DND-41 (cell line): Measurements from ENCODE around the gene RBM44.

ENCODE experiments used
- ATAC-seq: fragments of 200-7000 bp; cut with Tn5 transposase; 3 replicates; pipeline ENCODE4 v1.9.1; 2021; ENCODE audit warnings: low read depth; ENCODE audit not compliant: insufficient read depth
- DNase-seq: peaks from one replicate; pipeline ENCODE4 v3.0.0-alpha.2; 2020
- H2AFZ ChIP-seq: 2 replicates; pipeline ENCODE4 v1.6.0; 2012; ENCODE audit warnings: low read depth, low read length
- H3K27ac ChIP-seq: 2 replicates; pipeline ENCODE4 v1.5.1; 2012; ENCODE audit warnings: low read length, inconsistent platforms
- H3K27me3 ChIP-seq: fragments of 200-600 bp; sonication (generic); 2 replicates; pipeline ENCODE4 v1.6.0; 2012; ENCODE audit warnings: low read length, mild to moderate bottlenecking, inconsistent platforms; ENCODE audit not compliant: insufficient read depth, poor library complexity
- H3K36me3 ChIP-seq: 2 replicates; pipeline ENCODE4 v1.5.1; 2012; ENCODE audit warnings: low read length, inconsistent platforms; ENCODE audit not compliant: insufficient read depth
- H3K4me1 ChIP-seq: 2 replicates; pipeline ENCODE4 v1.5.1; 2012; ENCODE audit warnings: mild to moderate bottlenecking, low read length; ENCODE audit not compliant: insufficient read depth
- H3K4me2 ChIP-seq: 2 replicates; pipeline ENCODE4 v1.6.0; 2012; ENCODE audit warnings: mild to moderate bottlenecking, moderate library complexity, low read length, inconsistent platforms; ENCODE audit not compliant: insufficient read depth
- H3K4me3 ChIP-seq, 2 experiments: fragments of 200-600 bp in 1 of 2; shearing (Covaris generic) in 1 of 2; 2 replicates each; pipeline ENCODE4 v1.5.1; 2012 to 2016; ENCODE audit warnings: inconsistent platforms in 2 of 2, low read length in 2 of 2, mild to moderate bottlenecking in 2 of 2, low read depth in 1 of 2, moderate library complexity in 1 of 2
- H3K79me2 ChIP-seq: 2 replicates; pipeline ENCODE4 v1.6.0; 2012; ENCODE audit warnings: low read length, inconsistent platforms; ENCODE audit not compliant: insufficient read depth
- H3K9ac ChIP-seq: 2 replicates; pipeline ENCODE4 v1.6.0; 2012; ENCODE audit warnings: low read depth, mild to moderate bottlenecking, inconsistent platforms, low read length, moderate library complexity
- H3K9me3 ChIP-seq: 2 replicates; pipeline ENCODE4 v1.5.1; 2012; ENCODE audit warnings: low read length, moderate library complexity, mild to moderate bottlenecking, inconsistent platforms; ENCODE audit not compliant: insufficient read depth, severe bottlenecking
- H4K20me1 ChIP-seq: 2 replicates; pipeline ENCODE4 v1.6.0; 2012; ENCODE audit warnings: low read length; ENCODE audit not compliant: insufficient read depth
- CTCF ChIP-seq: IDR thresholded peaks from 2 replicates; pipeline ENCODE4 v1.5.1; 2012; ENCODE audit warnings: borderline replicate concordance, low read length, moderate library complexity, mild to moderate bottlenecking; ENCODE audit not compliant: poor library complexity, severe bottlenecking; ENCODE audit errors: extremely low read depth
- EZH2 ChIP-seq: IDR thresholded peaks from 3 replicates; pipeline ENCODE4 v1.6.1; 2012; ENCODE audit warnings: borderline replicate concordance, low read depth, mild to moderate bottlenecking, moderate library complexity, low read length, inconsistent platforms; ENCODE audit not compliant: severe bottlenecking

The RBM44 gene

GRCh38 chr2:237854295-237854694, 55.7 kb downstream of the RBM44 start:
- DNase-seq (no peak), ATAC-seq (no peak)
- H3K4me3 ChIP-seq: no peak overlapping the region
- H3K4me2 ChIP-seq: no peak overlapping the region
- H3K27me3 ChIP-seq: peaks cover 13% of the 10 kb centered on the region
- no peaks in the 10 kb centered on the region for H4K20me1 ChIP-seq
- peaks cover 2% of the 10 kb centered on the region for H3K9me3 ChIP-seq
- no peaks in the 10 kb centered on the region for H3K4me1 ChIP-seq
- H3K36me3 ChIP-seq: no peaks in the 10 kb centered on the region
- H3K9ac ChIP-seq: no peak overlapping the region
- H3K79me2 ChIP-seq: no peaks in the 10 kb centered on the region
- no peak overlapping the region for H3K27ac ChIP-seq
- TF ChIP-seq CTCF: no peak
- no peak overlapping the region for H2AFZ ChIP-seq

GRCh38 chr2:237857791-237858190, 59.2 kb downstream of the RBM44 start:
- Histone ChIP-seq H2AFZ (no peak overlapping the region), H3K4me3 (no peak overlapping the region), H3K27me3 (peaks cover 13% of the 10 kb centered on the region), H3K27ac (no peak overlapping the region), H4K20me1 (no peaks in the 10 kb centered on the region), H3K79me2 (no peaks in the 10 kb centered on the region), H3K9me3 (no peaks in the 10 kb centered on the region), H3K9ac (no peak overlapping the region), H3K4me1 (no peaks in the 10 kb centered on the region), H3K4me2 (no peak overlapping the region), H3K36me3 (no peaks in the 10 kb centered on the region)
- DNase-seq (no peak), ATAC-seq (no peak)
- TF ChIP-seq EZH2 (no peak), CTCF (no peak)

DNA sequence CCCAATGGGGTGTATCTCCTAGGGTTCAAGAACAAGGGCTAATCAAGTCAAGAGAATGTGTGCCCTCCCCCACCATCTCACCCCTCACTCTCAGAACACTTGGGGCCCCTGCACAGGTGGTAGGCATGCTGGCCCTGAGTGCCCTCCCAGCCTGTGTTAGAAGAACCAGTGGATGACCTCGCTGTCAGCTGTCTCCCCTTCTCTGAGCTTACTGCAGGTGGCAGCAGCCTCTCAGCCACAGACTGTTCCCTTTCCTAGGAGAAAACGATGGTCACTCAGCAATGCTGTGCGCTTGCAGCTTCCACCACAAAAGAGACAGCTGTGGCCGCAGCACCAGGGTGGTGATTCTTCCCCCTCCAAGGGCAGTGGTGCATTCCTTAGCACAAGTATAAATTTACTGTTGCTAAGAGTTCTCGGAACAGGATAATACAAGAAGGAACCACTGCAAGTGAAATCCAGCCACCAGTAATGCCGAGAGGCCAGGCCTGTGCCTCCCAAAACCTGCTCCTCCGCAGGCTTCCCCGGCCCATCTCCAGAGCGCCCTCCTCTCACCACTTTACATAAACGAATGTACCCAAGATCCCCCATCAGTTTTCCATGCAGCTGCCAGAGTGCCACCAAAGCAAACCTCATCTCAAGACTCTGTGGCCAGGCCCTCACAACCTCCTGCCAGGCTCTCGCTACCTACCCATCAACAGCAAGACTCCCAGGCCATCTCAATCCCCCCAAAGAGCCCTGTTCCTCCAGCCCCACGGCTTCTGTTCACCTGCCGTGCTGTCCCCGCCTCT, 59.9 kb downstream of the RBM44 start:
- Histone ChIP-seq H3K4me2 (no peak overlapping the region), H3K27me3 (peaks cover 10% of the 10 kb centered on the region), H3K9me3 (no peaks in the 10 kb centered on the region), H3K27ac (no peak overlapping the region), H2AFZ (no peak overlapping the region), H3K4me3 (no peak overlapping the region), H3K79me2 (no peaks in the 10 kb centered on the region), H3K36me3 (no peaks in the 10 kb centered on the region), H3K9ac (no peak overlapping the region), H3K4me1 (no peaks in the 10 kb centered on the region), H4K20me1 (no peaks in the 10 kb centered on the region)
- DNase-seq (peak; percentile 37), ATAC-seq (peak; percentile 69)
- TF ChIP-seq EZH2: no peak
- peak; percentile 67 for TF ChIP-seq CTCF
